Ishikawa (cell line): Measurements from ENCODE around the gene MLLT3.

Source experiments
- CEBPB ChIP-seq: IDR thresholded peaks from 2 replicates; pipeline ENCODE4 v1.6.1; 2012
- CREB1 ChIP-seq: IDR thresholded peaks from 2 replicates; pipeline ENCODE4 v1.6.1; 2012; ENCODE audit warnings: low read depth
- EP300 ChIP-seq: IDR thresholded peaks from 2 replicates; pipeline ENCODE4 v1.6.1; 2012; ENCODE audit warnings: borderline replicate concordance
- FOXM1 ChIP-seq: IDR thresholded peaks from 2 replicates; pipeline ENCODE4 v1.6.1; 2012; ENCODE audit warnings: low read depth, borderline replicate concordance
- MAX ChIP-seq: IDR thresholded peaks from 2 replicates; pipeline ENCODE4 v1.6.1; 2012
- NFIC ChIP-seq: IDR thresholded peaks from 2 replicates; pipeline ENCODE4 v1.6.1; 2012
- REST ChIP-seq: IDR thresholded peaks from 2 replicates; pipeline ENCODE4 v1.6.1; 2012; ENCODE audit warnings: low read depth, mild to moderate bottlenecking
- TAF1 ChIP-seq: IDR thresholded peaks from 2 replicates; pipeline ENCODE4 v1.6.1; 2012; ENCODE audit warnings: low read depth, mild to moderate bottlenecking
- TEAD4 ChIP-seq: IDR thresholded peaks from 2 replicates; pipeline ENCODE4 v1.6.1; 2012

- no peak for TF ChIP-seq TAF1
- no peak for TF ChIP-seq EP300
- TF ChIP-seq MAX = no peak
- no peak for TF ChIP-seq NFIC
- no peak for TF ChIP-seq CREB1
- TF ChIP-seq FOXM1 = no peak
- no peak for TF ChIP-seq TEAD4
- TF ChIP-seq REST = no peak
- no peak for TF ChIP-seq CEBPB
Measured at GRCh38 chr9:20500101-20500500, 122.2 kb downstream of the MLLT3 start.
